T follicular helper cell (primary cell): Measurements from ENCODE around the gene DCUN1D1.
A peak's percentile ranks its signal among the peaks of the same experiment; 100 is the strongest.
"Not testable (repeated sequence)": the region's sequence is repeated elsewhere in the genome, so short reads cannot be mapped to it uniquely, and the experiment has no call there.

Source experiments
- DNase-seq: peaks from one replicate; pipeline ENCODE4 v3.0.0-alpha.2; 2020; ENCODE audit warnings: low read depth
- total RNA-seq, 2 experiments: gene quantifications; one replicate each; lab custom pipeline; 2026; lab: John Stamatoyannopoulos, UW

DCUN1D1 gene
- 48.5 to 50.6 reads per million in 2 experiments for total RNA-seq

GRCh38 chr3:182980204-182981037 is at the start of gene DCUN1D1:
TSS of gene DCUN1D1 (minus strand) at chr3:182980538. CDS start at chr3:182980489, 49 bp downstream.
- DNase-seq: peak; percentile 80

- DNase-seq: no peak
Observed at GRCh38 chr3:183028416-183028815, 48.1 kb upstream of the DCUN1D1 start.

GRCh38 chr3:183027276-183027675 is 46.9 kb upstream of the DCUN1D1 start:
- DNase-seq: no peak

GRCh38 chr3:183022936-183023516 is 42.7 kb upstream of the DCUN1D1 start:
- DNase-seq: no peak

GRCh38 chr3:183018421-183019192 is 38.3 kb upstream of the DCUN1D1 start:
- DNase-seq: no peak

- no peak for DNase-seq
Observed at GRCh38 chr3:183015185-183015584, 34.8 kb upstream of the DCUN1D1 start.

- DNase-seq: no peak
Observed at GRCh38 chr3:183013856-183014255, 33.5 kb upstream of the DCUN1D1 start.

- no peak for DNase-seq
Observed at GRCh38 chr3:183013074-183013473, 32.7 kb upstream of the DCUN1D1 start.

GRCh38 chr3:183008800-183009199 is 28.5 kb upstream of the DCUN1D1 start:
- DNase-seq: no peak

GRCh38 chr3:183008303-183008702 is 28.0 kb upstream of the DCUN1D1 start:
- DNase-seq: no peak

GRCh38 chr3:183006396-183007002 is 26.2 kb upstream of the DCUN1D1 start:
- DNase-seq: no peak

GRCh38 chr3:182999767-183000166 is 19.4 kb upstream of the DCUN1D1 start:
- no peak for DNase-seq

- DNase-seq: not testable (repeated sequence)
Observed at GRCh38 chr3:182993486-182994201, 13.3 kb upstream of the DCUN1D1 start.

GRCh38 chr3:182989566-182989965 is 9.2 kb upstream of the DCUN1D1 start:
- no peak for DNase-seq

GRCh38 chr3:182986021-182986420 is 5.7 kb upstream of the DCUN1D1 start:
- DNase-seq: no peak

GRCh38 chr3:182983876-182984275 is 3.5 kb upstream of the DCUN1D1 start:
- DNase-seq: no peak

- DNase-seq: no peak
Observed at GRCh38 chr3:182981038-182981380, 671 bp upstream of the DCUN1D1 start.

GRCh38 chr3:182979674-182980191 is 605 bp downstream of the DCUN1D1 start:
- DNase-seq: no peak

- DNase-seq: no peak
Observed at GRCh38 chr3:182979103-182979673, 1.1 kb downstream of the DCUN1D1 start.

GRCh38 chr3:182978387-182978786 is 2.0 kb downstream of the DCUN1D1 start:
- no peak for DNase-seq

GRCh38 chr3:182973047-182973446 is 7.3 kb downstream of the DCUN1D1 start:
- no peak for DNase-seq
